HCT116 (cell line): Measurements from ENCODE around the gene IL19. TPM values are rescaled to one million over a fixed set of nuclear protein-coding genes. Genes with fewer than 3 reads are reported as not detected.

Source experiments
- ATAC-seq: fragments of 200-7000 bp; cut with Tn5 transposase; 2 replicates; pipeline ENCODE4 v1.9.1; 2020; ENCODE audit warnings: mild to moderate bottlenecking, moderate library complexity
- BruUV-seq: library from RNA; stranded (reverse); fragments of 400-500 nt; replicated peaks from 2 replicates; lab custom pipeline; 2021; lab: Mats Ljungman, UMichigan
- CTCF ChIA-PET: fragments of 300-600 bp; sonication (Branson Sonifier 250); formaldehyde crosslinking; loops from one replicate; lab custom pipeline; 2021; ENCODE audit warnings: antibody characterized with exemption; lab: Charles Lee
- POLR2A ChIA-PET: fragments of 300-600, 350-600 bp; sonication (Branson Sonifier 250); formaldehyde crosslinking; loops from one replicate; lab custom pipeline; 2021; ENCODE audit warnings: antibody characterized with exemption; lab: Charles Lee
- RAD21 ChIA-PET, 2 experiments: fragments of 300-600 bp; sonication (Branson Sonifier 250); formaldehyde crosslinking; loops; one replicate each; lab custom pipeline; 2023; ENCODE audit warnings: low total read pairs in 2 of 2; ENCODE audit not compliant: uncharacterized antibody in 2 of 2, unreplicated experiment in 2 of 2, low non-redundant PET in 1 of 2; lab: Charles Lee
- DNase-seq: peaks from one replicate; pipeline ENCODE4 v3.0.0-alpha.2; 2010; ENCODE audit warnings: low read depth, low spot score
- H2AFZ ChIP-seq: fragments of 200-600 bp; shearing (Covaris generic), sonication (generic); 2 replicates; pipeline ENCODE4 v1.6.1; 2017; ENCODE audit warnings: low read depth, mixed run types, mixed read lengths, antibody characterized with exemption, low read length; ENCODE audit not compliant: poor library complexity, severe bottlenecking
- H3K27ac ChIP-seq: 2 replicates; pipeline ENCODE4 v1.5.1; 2012; ENCODE audit warnings: low read depth, low read length
- H3K27me3 ChIP-seq: fragments of 200-600 bp; sonication (generic); 2 replicates; pipeline ENCODE4 v1.6.1; 2016; ENCODE audit warnings: mixed run types, low read length, mixed read lengths; ENCODE audit not compliant: insufficient read depth
- H3K36me3 ChIP-seq, 2 experiments: fragments of 200-500 bp in 1 of 2; fragments of 200-600 bp in 1 of 2; sonication (Bioruptor generic) in 1 of 2; sonication (generic) in 1 of 2; 2 replicates each; pipeline versions ENCODE4 v1.5.1 to v1.6.1; 2014 to 2016; ENCODE audit warnings: low read length in 2 of 2, inconsistent platforms in 1 of 2, mixed read lengths in 1 of 2, mixed run types in 1 of 2; ENCODE audit not compliant: insufficient read depth in 2 of 2, control insufficient read depth in 1 of 2
- H3K4me1 ChIP-seq, 2 experiments: fragments of 200-600 bp in 1 of 2; sonication (generic) in 1 of 2; 2 replicates each; pipeline versions ENCODE4 v1.5.1 to v1.6.1; 2012 to 2017; ENCODE audit warnings: low read length in 2 of 2, inconsistent platforms in 1 of 2, mild to moderate bottlenecking in 1 of 2, mixed read lengths in 1 of 2, mixed run types in 1 of 2, moderate library complexity in 1 of 2; ENCODE audit not compliant: insufficient read depth in 2 of 2, control insufficient read depth in 1 of 2
- H3K4me2 ChIP-seq: fragments of 200-600 bp; sonication (generic); 2 replicates; pipeline ENCODE4 v1.6.1; 2017; ENCODE audit warnings: mixed run types, low read length, mixed read lengths
- H3K4me3 ChIP-seq, 2 experiments: fragments of 200-600 bp in 1 of 2; sonication (generic) in 1 of 2; replicated peaks in 1 of 2; 2 replicates each; pipeline ENCODE4 v1.5.1; 2011 to 2016; ENCODE audit warnings: low read length in 2 of 2, control low read depth in 1 of 2, low read depth in 1 of 2, mild to moderate bottlenecking in 1 of 2, mixed read lengths in 1 of 2, mixed run types in 1 of 2
- H3K79me2 ChIP-seq: fragments of 200-600 bp; sonication (generic); 2 replicates; pipeline ENCODE4 v1.6.1; 2017; ENCODE audit warnings: mild to moderate bottlenecking, mixed run types, low read length, moderate library complexity, mixed read lengths; ENCODE audit not compliant: insufficient read depth
- H3K9ac ChIP-seq: fragments of 200-600 bp; sonication (generic); 2 replicates; pipeline ENCODE4 v1.6.1; 2016; ENCODE audit warnings: low read length, mixed read lengths
- H3K9me2 ChIP-seq: fragments of 200-600 bp; sonication (generic), shearing (Covaris generic); 2 replicates; pipeline ENCODE4 v1.6.1; 2017; ENCODE audit warnings: mixed run types, mild to moderate bottlenecking, moderate library complexity; ENCODE audit not compliant: insufficient read depth
- H3K9me3 ChIP-seq, 2 experiments: fragments of 200-500 bp in 1 of 2; fragments of 200-600 bp in 1 of 2; sonication (Bioruptor generic) in 1 of 2; sonication (generic) in 1 of 2; 2 replicates each; pipeline ENCODE4 v1.6.1; 2014 to 2017; ENCODE audit warnings: low read length in 2 of 2, mixed read lengths in 2 of 2, inconsistent platforms in 1 of 2, low read depth in 1 of 2, mild to moderate bottlenecking in 1 of 2, mixed run types in 1 of 2, moderate library complexity in 1 of 2; ENCODE audit not compliant: control insufficient read depth in 1 of 2, insufficient read depth in 1 of 2
- H4K20me1 ChIP-seq: fragments of 200-600 bp; sonication (generic), shearing (Covaris generic); 2 replicates; pipeline ENCODE4 v1.6.1; 2017; ENCODE audit warnings: mixed run types, mild to moderate bottlenecking, moderate library complexity; ENCODE audit not compliant: insufficient read depth
- CBX3 ChIP-seq: IDR thresholded peaks from 2 replicates; pipeline ENCODE4 v1.6.1; 2012; ENCODE audit warnings: low read depth
- CEBPB ChIP-seq: IDR thresholded peaks from 2 replicates; pipeline ENCODE4 v1.6.1; 2012; ENCODE audit warnings: low read depth
- CTCF ChIP-seq, 3 experiments: fragments of 200-600 bp in 1 of 3; sonication (generic) in 1 of 3; IDR thresholded peaks in 2 of 3; conservative IDR thresholded peaks in 1 of 3; 2 replicates each; pipeline ENCODE4 v1.5.1; 2012 to 2017; ENCODE audit warnings: low read depth in 2 of 3, low read length in 2 of 3, antibody characterized with exemption in 1 of 3, borderline replicate concordance in 1 of 3, control low read depth in 1 of 3, mild to moderate bottlenecking in 1 of 3, mixed read lengths in 1 of 3, mixed run types in 1 of 3, moderate library complexity in 1 of 3; ENCODE audit not compliant: insufficient read depth in 1 of 3
- EGR1 ChIP-seq: IDR thresholded peaks from 2 replicates; pipeline ENCODE4 v1.6.1; 2012; ENCODE audit warnings: low read depth
- ELF1 ChIP-seq: IDR thresholded peaks from 2 replicates; pipeline ENCODE4 v1.6.1; 2012; ENCODE audit warnings: low read depth, borderline replicate concordance
- EZH2 ChIP-seq: fragments of 200-600 bp; sonication (generic); IDR thresholded peaks from 2 replicates; pipeline ENCODE4 v1.6.1; 2017; ENCODE audit warnings: antibody characterized with exemption, mixed run types
- EZH2phosphoT487 ChIP-seq: fragments of 200-600 bp; IDR thresholded peaks from 2 replicates; pipeline ENCODE4 v1.6.1; 2018; ENCODE audit warnings: antibody characterized with exemption, borderline replicate concordance
- JUND ChIP-seq: IDR thresholded peaks from 2 replicates; pipeline ENCODE4 v1.6.1; 2012
- MAX ChIP-seq: IDR thresholded peaks from 2 replicates; pipeline ENCODE4 v1.6.1; 2012
- POLR2A ChIP-seq: IDR thresholded peaks from 2 replicates; pipeline ENCODE4 v1.7.0; 2011; ENCODE audit warnings: borderline replicate concordance; ENCODE audit not compliant: insufficient read depth, insufficient read length; ENCODE audit errors: extremely low read depth
- POLR2AphosphoS5 ChIP-seq: IDR thresholded peaks from 2 replicates; pipeline ENCODE4 v1.6.1; 2011; ENCODE audit warnings: mild to moderate bottlenecking, low read depth, low read length, moderate library complexity
- REST ChIP-seq: IDR thresholded peaks from 2 replicates; pipeline ENCODE4 v1.6.1; 2012; ENCODE audit warnings: low read depth
- SIN3A ChIP-seq: IDR thresholded peaks from 2 replicates; pipeline ENCODE4 v1.6.1; 2012; ENCODE audit warnings: low read depth
- SP1 ChIP-seq: IDR thresholded peaks from 2 replicates; pipeline ENCODE4 v1.6.1; 2012; ENCODE audit warnings: low read depth
- SRF ChIP-seq: IDR thresholded peaks from 2 replicates; pipeline ENCODE4 v1.6.1; 2012; ENCODE audit warnings: low read depth
- TCF7L2 ChIP-seq: IDR thresholded peaks from 2 replicates; pipeline ENCODE4 v1.7.0; 2011; ENCODE audit warnings: borderline replicate concordance, inconsistent platforms; ENCODE audit not compliant: insufficient read depth, insufficient read length; ENCODE audit errors: extremely low read depth
- YY1 ChIP-seq: IDR thresholded peaks from 2 replicates; pipeline ENCODE4 v1.6.1; 2011; ENCODE audit warnings: low read length, low read depth, moderate library complexity, mild to moderate bottlenecking; ENCODE audit not compliant: insufficient replicate concordance; ENCODE audit errors: extremely low read depth
- ZNF274 ChIP-seq: fragments of 200-500 bp; sonication (Bioruptor generic); IDR thresholded peaks from 2 replicates; pipeline ENCODE4 v1.6.1; 2014; ENCODE audit warnings: mild to moderate bottlenecking, low read depth, low read length, inconsistent platforms
- intact Hi-C: fragments of 100-400 bp; cut with micrococcal nuclease; formaldehyde crosslinking; loops from 2 replicates; pipeline ENCODE4 v1.10.0; 2022
- total RNA-seq: library from RNA; stranded (reverse); gene quantifications from one replicate; pipeline ENCODE4 v1.2.1, GENCODE V29; 2021; ENCODE audit not compliant: unreplicated experiment

The IL19 gene
- total RNA-seq, 1 experiment from 2014 or later: not detected

GRCh38 chr1:206803221-206803730 lies 32.7 kb downstream of the IL19 start (continued):
- TF ChIP-seq ZNF274: no peak

- DNase-seq (no peak), ATAC-seq (no peak)
- no peaks in the 10 kb centered on the region for H3K4me1 ChIP-seq
- no peak overlapping the region for H3K9ac ChIP-seq
- CTCF ChIA-PET: interaction anchor here (1.8 kb wide), 1 partner anchor 108 kb away, joined by 8 read pairs; no protein-coding TSS in a partner anchor
- no peaks in the 10 kb centered on the region for H3K9me2 ChIP-seq
- H3K36me3 ChIP-seq: no peaks in the 10 kb centered on the region
- no peaks in the 10 kb centered on the region for H3K79me2 ChIP-seq
- H3K4me2 ChIP-seq: no peak overlapping the region
- no peaks in the 10 kb centered on the region for H4K20me1 ChIP-seq
- H2AFZ ChIP-seq: no peak overlapping the region
- H3K4me3 ChIP-seq: no peak overlapping the region
- intact Hi-C loops: no loop called here
- H3K9me3 ChIP-seq: no peaks in the 10 kb centered on the region
- RAD21 ChIA-PET: no interaction called here
- BruUV-seq: no TSS peak
- peaks cover 12% of the 10 kb centered on the region for H3K27me3 ChIP-seq
- TF ChIP-seq POLR2AphosphoS5 (no peak), SP1 (no peak), POLR2A (no peak), SIN3A (no peak), SRF (no peak), ELF1 (no peak), MAX (no peak), CBX3 (no peak), TCF7L2 (no peak), EZH2 (no peak), JUND (no peak), REST (no peak), EGR1 (no peak), YY1 (no peak), EZH2phosphoT487 (no peak), CTCF (IDR thresholded peaks at IDR 0.05 in 2 of 3, conservative IDR thresholded peaks at IDR 0.05 in 1 of 3; ENCODE audit: borderline replicate concordance in 1 of 3, insufficient read depth in 1 of 3, low read depth in 2 of 3, low read length in 2 of 3) (no peak), CEBPB (no peak)
- POLR2A ChIA-PET: no interaction called here
- no peak overlapping the region for H3K27ac ChIP-seq
Measured at GRCh38 chr1:206804156-206804737, 33.7 kb downstream of the IL19 start.
